Lower lobe of right lung (tissue), 2 donors: ENCODE measurements around the gene WWTR1. TPM values are rescaled to one million over a fixed set of nuclear protein-coding genes. Genes with fewer than 3 reads are reported as not detected.

Experiments
- ATAC-seq, 2 donors: fragments of 200-7000 bp; cut with Tn5 transposase; one replicate each; pipeline ENCODE4 v1.9.1; 2020 to 2022; ENCODE audit warnings: mild to moderate bottlenecking in 2 of 2, moderate library complexity in 2 of 2
- DNase-seq: peaks from one replicate; pipeline ENCODE4 v3.0.0-alpha.2; 2020
- H3K27ac ChIP-seq: fragments of 200-600 bp; one replicate; pipeline ENCODE4 v1.8.0; 2022
- H3K27me3 ChIP-seq: fragments of 200-600 bp; one replicate; pipeline ENCODE4 v1.8.0; 2022; ENCODE audit warnings: low read depth
- H3K36me3 ChIP-seq: fragments of 200-600 bp; one replicate; pipeline ENCODE4 v1.8.0; 2022; ENCODE audit warnings: mild to moderate bottlenecking
- H3K4me1 ChIP-seq: fragments of 200-600 bp; one replicate; pipeline ENCODE4 v1.8.0; 2022
- H3K4me3 ChIP-seq: fragments of 200-600 bp; one replicate; pipeline ENCODE4 v1.8.0; 2022; ENCODE audit warnings: mild to moderate bottlenecking
- H3K9me3 ChIP-seq: fragments of 200-600 bp; one replicate; pipeline ENCODE4 v1.8.0; 2022
- CTCF ChIP-seq: fragments of 200-600 bp; IDR thresholded peaks from one replicate; pipeline ENCODE4 v1.8.0; 2022; ENCODE audit warnings: antibody characterized with exemption, mild to moderate bottlenecking
- intact Hi-C: fragments of 100-400 bp; cut with DNase I; formaldehyde crosslinking; loops from one replicate; pipeline ENCODE4 v1.11.0; 2022
- total RNA-seq: library from RNA; stranded (reverse); fragmentation: NEBNext Ultra II Directional; extraction: Animal tissue kit (Norgen Biotek cat#: 25700); gene quantifications from one replicate; pipeline ENCODE4 v1.2.1, GENCODE V29; 2021
- donor health status: DM: no; HTN: yes; CAD: no; lungs with severe emphysema.

Gene WWTR1
- total RNA-seq, 1 donor from 2014 or later = 89.5 TPM

GRCh38 chr3:149600634-149601033, 57.2 kb downstream of the WWTR1 start:
- Histone ChIP-seq H3K27ac (no peak overlapping the region), H3K36me3 (peaks cover 7% of the 10 kb centered on the region), H3K27me3 (no peaks in the 10 kb centered on the region), H3K9me3 (no peaks in the 10 kb centered on the region), H3K4me3 (no peak overlapping the region), H3K4me1 (peaks cover 55% of the 10 kb centered on the region)
- no peak for TF ChIP-seq CTCF
- intact Hi-C loops = no loop called here
- ATAC-seq = no peak
- DNase-seq = no peak

- ATAC-seq = peak in 1 of 2 donors; percentile 8
- H3K4me1 ChIP-seq = peaks cover 49% of the 10 kb centered on the region
- intact Hi-C loops = no loop called here
Observed at GRCh38 chr3:149599236-149599635, 58.6 kb downstream of the WWTR1 start.

GRCh38 chr3:149596134-149596770, 61.6 kb downstream of the WWTR1 start:
- no peak for TF ChIP-seq CTCF
- H3K27ac ChIP-seq = no peak overlapping the region

More at GRCh38 chr3:149599236-149599635, 58.6 kb downstream of the WWTR1 start:
- DNase-seq = no peak
- Histone ChIP-seq H3K27ac (no peak overlapping the region), H3K4me3 (no peak overlapping the region), H3K36me3 (no peaks in the 10 kb centered on the region), H3K9me3 (no peaks in the 10 kb centered on the region), H3K27me3 (no peaks in the 10 kb centered on the region)
- TF ChIP-seq CTCF = no peak

GRCh38 chr3:149593418-149594160, 64.2 kb downstream of the WWTR1 start:
- no peaks in the 10 kb centered on the region for H3K9me3 ChIP-seq
- DNase-seq (no peak), ATAC-seq (no peak)
- no peak overlapping the region for H3K4me3 ChIP-seq
- H3K36me3 ChIP-seq = no peaks in the 10 kb centered on the region
- H3K4me1 ChIP-seq = peaks cover 37% of the 10 kb centered on the region
- no peak overlapping the region for H3K27ac ChIP-seq
- no peaks in the 10 kb centered on the region for H3K27me3 ChIP-seq
- intact Hi-C loops = no loop called here
- no peak for TF ChIP-seq CTCF

More at GRCh38 chr3:149596134-149596770, 61.6 kb downstream of the WWTR1 start:
- DNase-seq (no peak), ATAC-seq (peak in 1 of 2 donors; percentile 72)
- Histone ChIP-seq H3K4me1 (peaks cover 34% of the 10 kb centered on the region), H3K27me3 (no peaks in the 10 kb centered on the region), H3K36me3 (no peaks in the 10 kb centered on the region), H3K9me3 (no peaks in the 10 kb centered on the region), H3K4me3 (no peak overlapping the region)
- intact Hi-C loops = no loop called here

GRCh38 chr3:149592758-149593240, 65.0 kb downstream of the WWTR1 start:
- TF ChIP-seq CTCF = no peak
- Histone ChIP-seq H3K27ac (no peak overlapping the region), H3K4me1 (peaks cover 43% of the 10 kb centered on the region), H3K9me3 (no peaks in the 10 kb centered on the region), H3K4me3 (no peak overlapping the region), H3K36me3 (no peaks in the 10 kb centered on the region), H3K27me3 (no peaks in the 10 kb centered on the region)
- no peak for DNase-seq
- intact Hi-C loops = no loop called here
- peak; percentile 21 to 22 for ATAC-seq
